Measurements from ENCODE around the gene CHRM5.

Gene CHRM5

DNA sequence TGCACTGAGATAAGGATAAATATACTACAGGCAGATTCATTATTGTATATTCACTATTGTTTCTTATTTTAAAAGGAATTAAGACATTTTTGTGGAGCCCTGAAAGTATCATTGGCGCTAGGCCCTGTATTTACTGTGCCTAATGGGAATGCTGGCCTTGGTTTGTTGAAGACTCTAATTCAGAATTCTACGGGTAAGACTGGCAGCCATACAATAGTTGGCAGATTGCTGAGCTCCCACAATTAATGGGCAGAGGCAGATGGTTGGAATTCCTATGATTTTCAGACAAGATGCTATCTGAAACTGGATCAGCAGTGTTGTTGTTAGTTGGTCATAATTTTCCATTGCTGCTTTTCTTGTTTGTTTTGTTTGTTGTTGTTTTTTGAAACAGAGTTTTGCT is 148.3 kb downstream of the CHRM5 start:
- no peak overlapping the region for H3K4me2 ChIP-seq (ENCODE audit: low read depth, low read length)
- no peaks in the 10 kb centered on the region for H3K27me3 ChIP-seq (replicated peaks; ENCODE audit: insufficient read depth, low read length)
- H3K9me2 ChIP-seq (replicated peaks; ENCODE audit: insufficient read depth, low read length), result no peaks in the 10 kb centered on the region
- no peaks in the 10 kb centered on the region for H3F3A ChIP-seq (ENCODE audit: insufficient read depth, low read length)
- H3K79me2 ChIP-seq (ENCODE audit: low read length), result no peaks in the 10 kb centered on the region
- H3K4me3 ChIP-seq (ENCODE audit: low read length), result no peak overlapping the region
- TF ChIP-seq EZH2 (optimal IDR thresholded peaks at IDR 0.05; ENCODE audit: low read depth, low read length), result no peak
- TF ChIP-seq, protein P1, sequence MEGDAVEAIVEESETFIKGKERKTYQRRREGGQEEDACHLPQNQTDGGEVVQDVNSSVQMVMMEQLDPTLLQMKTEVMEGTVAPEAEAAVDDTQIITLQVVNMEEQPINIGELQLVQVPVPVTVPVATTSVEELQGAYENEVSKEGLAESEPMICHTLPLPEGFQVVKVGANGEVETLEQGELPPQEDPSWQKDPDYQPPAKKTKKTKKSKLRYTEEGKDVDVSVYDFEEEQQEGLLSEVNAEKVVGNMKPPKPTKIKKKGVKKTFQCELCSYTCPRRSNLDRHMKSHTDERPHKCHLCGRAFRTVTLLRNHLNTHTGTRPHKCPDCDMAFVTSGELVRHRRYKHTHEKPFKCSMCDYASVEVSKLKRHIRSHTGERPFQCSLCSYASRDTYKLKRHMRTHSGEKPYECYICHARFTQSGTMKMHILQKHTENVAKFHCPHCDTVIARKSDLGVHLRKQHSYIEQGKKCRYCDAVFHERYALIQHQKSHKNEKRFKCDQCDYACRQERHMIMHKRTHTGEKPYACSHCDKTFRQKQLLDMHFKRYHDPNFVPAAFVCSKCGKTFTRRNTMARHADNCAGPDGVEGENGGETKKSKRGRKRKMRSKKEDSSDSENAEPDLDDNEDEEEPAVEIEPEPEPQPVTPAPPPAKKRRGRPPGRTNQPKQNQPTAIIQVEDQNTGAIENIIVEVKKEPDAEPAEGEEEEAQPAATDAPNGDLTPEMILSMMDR (IDR thresholded peaks at IDR 0.05; ENCODE audit: low read length), result no peak
- TF ChIP-seq EZH2phosphoT487 (IDR thresholded peaks at IDR 0.05; ENCODE audit: low read length), result no peak
- H3K9ac ChIP-seq (ENCODE audit: low read length), result no peak overlapping the region
- no peak overlapping the region for H2AFZ ChIP-seq (ENCODE audit: low read length)
- DNase-seq, result no peak
- no peaks in the 10 kb centered on the region for H3K4me1 ChIP-seq (ENCODE audit: low read length)
- no peak overlapping the region for H3K27ac ChIP-seq (ENCODE audit: low read length)
- H3K36me3 ChIP-seq (replicated peaks; ENCODE audit: insufficient read depth, low read length), result no peaks in the 10 kb centered on the region
- H4K20me1 ChIP-seq (ENCODE audit: insufficient read depth, low read length), result no peaks in the 10 kb centered on the region
- H3K9me3 ChIP-seq (replicated peaks; ENCODE audit: insufficient read depth, low read length), result no peaks in the 10 kb centered on the region

Data from MM.1S (cell line).